ENCODE data around the gene SPTBN1. TPM values are rescaled to one million over a fixed set of nuclear protein-coding genes. Genes with fewer than 3 reads are reported as not detected.

SPTBN1 gene
- total RNA-seq, 1 donor from 2014 or later = 601 TPM

- ATAC-seq (no peak), DNase-seq (no peak)
- no peak for TF ChIP-seq CTCF (IDR thresholded peaks at IDR 0.05)
- no peaks in the 10 kb centered on the region for H3K9me3 ChIP-seq
- peaks cover 43% of the 10 kb centered on the region for H3K4me1 ChIP-seq
- H3K27me3 ChIP-seq (ENCODE audit: low read depth) = no peaks in the 10 kb centered on the region
- H3K27ac ChIP-seq = peak overlapping the region; percentile 37
- intact Hi-C loops (cut with DNase I) = no loop called here
- peaks cover 79% of the 10 kb centered on the region for H3K36me3 ChIP-seq
- H3K4me3 ChIP-seq = no peak overlapping the region
Observed at GRCh38 chr2:54618646-54619565, 162.8 kb downstream of the SPTBN1 start.

GRCh38 chr2:54619660-54620231, 163.6 kb downstream of the SPTBN1 start:
- intact Hi-C loops (cut with DNase I) = no loop called here
- H3K4me3 ChIP-seq = no peak overlapping the region
- ATAC-seq = peak; percentile 31 to 41
- peaks cover 87% of the 10 kb centered on the region for H3K36me3 ChIP-seq
- peak overlapping the region; percentile 37 for H3K27ac ChIP-seq
- no peaks in the 10 kb centered on the region for H3K27me3 ChIP-seq (ENCODE audit: low read depth)
- no peak for DNase-seq
- TF ChIP-seq CTCF (IDR thresholded peaks at IDR 0.05) = no peak
- H3K9me3 ChIP-seq = no peaks in the 10 kb centered on the region
- H3K4me1 ChIP-seq = peaks cover 43% of the 10 kb centered on the region

GRCh38 chr2:54620948-54621347, 164.8 kb downstream of the SPTBN1 start:
- no peaks in the 10 kb centered on the region for H3K27me3 ChIP-seq (ENCODE audit: low read depth)
- no peak for ATAC-seq
- intact Hi-C loops (cut with DNase I) = no loop called here
- no peak overlapping the region for H3K4me3 ChIP-seq
- no peaks in the 10 kb centered on the region for H3K9me3 ChIP-seq
- peaks cover 35% of the 10 kb centered on the region for H3K4me1 ChIP-seq
- no peak for DNase-seq
- H3K27ac ChIP-seq = no peak overlapping the region
- TF ChIP-seq CTCF (IDR thresholded peaks at IDR 0.05) = no peak
- peaks cover 92% of the 10 kb centered on the region for H3K36me3 ChIP-seq

GRCh38 chr2:54624591-54625071, 168.5 kb downstream of the SPTBN1 start:
- no peaks in the 10 kb centered on the region for H3K9me3 ChIP-seq
- no peak overlapping the region for H3K4me3 ChIP-seq
- peaks cover 97% of the 10 kb centered on the region for H3K36me3 ChIP-seq
- no peak for TF ChIP-seq CTCF (IDR thresholded peaks at IDR 0.05)
- ATAC-seq = no peak
- peaks cover 30% of the 10 kb centered on the region for H3K4me1 ChIP-seq
- H3K27ac ChIP-seq = peak overlapping the region; percentile 57
- H3K27me3 ChIP-seq (ENCODE audit: low read depth) = no peaks in the 10 kb centered on the region
- no peak for DNase-seq
- intact Hi-C loops (cut with DNase I) = no loop called here

- Histone ChIP-seq H3K27me3 (ENCODE audit: low read depth) (no peaks in the 10 kb centered on the region), H3K9me3 (no peaks in the 10 kb centered on the region), H3K4me3 (no peak overlapping the region), H3K36me3 (peaks cover 100% of the 10 kb centered on the region), H3K27ac (peak overlapping the region; percentile 57), H3K4me1 (peaks cover 28% of the 10 kb centered on the region)
- intact Hi-C loops (cut with DNase I) = no loop called here
- no peak for DNase-seq
- ATAC-seq = no peak
- TF ChIP-seq CTCF (IDR thresholded peaks at IDR 0.05) = no peak
Observed at GRCh38 chr2:54626131-54626530, 170.0 kb downstream of the SPTBN1 start.
